Activated CD4-positive, alpha-beta T cell treated with anti-CD3 and anti-CD28 coated beads, Interleukin-2, Interleukin-6, amounts not matched to agents 100 ng/mL and 50 ng/mL, durations not matched to agents 16 hours and 8 hours (primary cell): ENCODE measurements around the gene PHF10.

Experiments
- DNase-seq: peaks from one replicate; pipeline ENCODE4 v3.0.0-alpha.2; 2020

The PHF10 gene

DNA sequence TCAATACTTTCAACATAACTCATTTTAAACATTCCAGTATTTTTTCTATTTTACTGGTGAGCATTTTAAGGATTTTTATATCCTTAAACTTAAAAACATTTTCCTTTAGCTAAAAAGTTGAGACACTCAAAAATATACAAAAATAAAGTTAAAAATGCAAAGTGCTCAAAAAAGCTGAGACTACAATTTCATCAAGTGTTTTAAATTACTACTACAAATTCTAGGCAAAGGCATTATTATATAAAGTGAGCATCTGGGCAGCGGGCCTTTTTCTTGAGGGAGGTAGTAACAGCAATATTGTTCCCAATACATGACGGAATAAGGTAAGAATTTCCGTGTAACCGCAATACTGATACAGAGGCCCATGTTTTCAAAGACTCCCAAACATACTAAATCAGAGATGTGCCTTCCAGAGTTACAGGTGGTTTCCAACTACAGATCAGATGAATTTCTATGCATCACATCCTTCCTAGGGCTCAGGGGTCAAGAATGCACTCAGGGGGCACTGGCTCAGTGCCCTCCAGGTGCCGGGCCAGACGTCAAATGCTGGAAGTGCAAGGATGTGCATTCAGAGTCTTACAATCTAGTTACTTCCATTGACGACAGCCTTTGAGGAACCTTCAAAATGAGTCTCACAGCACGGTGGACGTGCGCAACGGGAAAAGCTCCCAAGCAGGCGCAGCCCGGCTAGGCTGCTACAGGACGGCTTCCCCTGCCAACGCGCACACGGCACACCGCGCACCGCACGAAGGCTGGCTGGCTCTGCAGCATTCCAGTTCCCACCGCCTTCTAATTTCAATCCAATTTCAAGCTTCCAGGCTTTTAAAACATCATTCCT, 1.7 kb downstream of the PHF10 start:
- DNase-seq: peak; percentile 47

DNA sequence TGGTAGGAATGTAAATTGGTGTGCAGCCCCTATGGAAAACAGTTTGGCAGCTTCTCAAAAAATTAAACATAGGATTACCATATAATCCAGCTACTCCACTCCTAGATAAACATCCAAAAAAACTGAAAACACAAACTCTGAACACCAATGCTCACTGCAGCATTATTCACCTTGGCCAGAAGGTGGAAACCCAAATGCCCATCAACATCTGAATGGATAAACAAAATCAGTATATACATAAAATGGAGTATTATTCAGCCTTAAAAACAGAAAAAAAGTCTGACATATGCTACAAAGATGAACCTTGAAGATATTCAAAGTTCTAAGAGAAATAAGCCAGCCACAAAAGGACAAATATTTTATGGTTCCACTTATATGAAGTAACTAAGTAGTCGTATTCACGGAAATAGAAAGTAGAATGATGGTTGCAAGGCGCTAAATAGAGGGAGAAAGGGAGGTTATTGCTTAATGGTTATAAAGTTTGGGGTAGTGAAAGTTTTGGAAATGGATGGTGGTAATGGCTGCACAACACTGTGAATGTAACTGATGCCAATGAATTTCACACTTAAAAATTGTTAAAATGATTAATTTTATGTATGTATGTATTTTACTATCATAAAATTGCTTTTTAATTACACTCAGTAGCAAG, 4.0 kb downstream of the PHF10 start:
- DNase-seq: no peak

DNA sequence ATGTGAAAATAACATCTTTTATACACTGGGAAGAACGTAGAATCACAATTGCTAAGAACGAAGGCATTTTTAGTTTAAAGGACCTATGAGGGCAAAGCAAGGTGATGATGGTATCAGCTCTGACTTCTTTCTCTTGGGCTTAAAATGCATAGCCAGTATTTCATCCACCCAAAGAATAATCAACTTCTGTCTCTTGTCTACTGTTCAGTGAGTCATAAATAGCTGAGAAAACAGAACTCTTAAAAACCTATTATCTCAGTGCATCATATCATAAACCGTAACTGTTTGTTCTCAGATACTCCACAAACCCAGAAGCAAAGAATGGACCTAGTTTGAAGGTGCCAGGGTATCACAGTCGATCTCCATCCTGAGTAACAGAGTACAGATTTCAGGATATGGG, 5.2 kb downstream of the PHF10 start:
- no peak for DNase-seq

DNA sequence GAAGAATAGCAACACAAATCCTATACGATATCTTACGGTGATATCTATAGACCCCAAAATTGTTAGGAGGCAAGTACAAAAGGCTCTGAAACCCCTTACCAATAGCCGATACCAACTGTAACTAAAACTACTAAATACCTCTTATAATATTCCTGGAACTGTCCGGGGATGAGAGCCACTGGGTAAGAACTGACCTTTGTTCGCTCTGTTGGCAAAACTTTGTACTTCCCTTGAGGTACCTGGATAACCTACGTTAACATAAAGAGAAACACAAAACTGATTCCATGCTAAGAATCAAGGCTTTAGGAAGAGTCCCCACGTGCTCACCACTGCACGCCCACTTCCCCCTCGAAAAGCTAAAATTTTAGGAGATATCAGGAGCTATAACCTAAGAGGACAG, 9.7 kb downstream of the PHF10 start:
- DNase-seq: no peak

DNA sequence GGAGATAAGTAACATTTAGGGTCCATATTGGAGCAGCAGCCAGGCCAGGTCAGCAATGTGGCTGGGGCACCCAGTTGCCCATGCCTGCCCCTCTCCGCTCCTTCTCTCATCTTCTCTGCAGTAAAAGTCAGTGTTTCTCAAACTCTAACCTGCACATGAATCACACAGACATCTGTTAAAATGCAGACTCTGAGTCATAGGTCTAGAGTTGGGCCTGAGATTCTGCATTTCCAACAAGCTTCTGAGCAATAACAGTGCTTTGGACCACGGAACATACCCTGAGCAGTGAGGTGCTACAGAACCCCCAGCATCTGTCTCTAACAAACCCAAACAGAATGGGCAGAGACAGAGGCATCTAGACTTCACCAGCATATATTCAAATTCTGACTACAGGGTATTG, 10.1 kb downstream of the PHF10 start:
- no peak for DNase-seq

DNA sequence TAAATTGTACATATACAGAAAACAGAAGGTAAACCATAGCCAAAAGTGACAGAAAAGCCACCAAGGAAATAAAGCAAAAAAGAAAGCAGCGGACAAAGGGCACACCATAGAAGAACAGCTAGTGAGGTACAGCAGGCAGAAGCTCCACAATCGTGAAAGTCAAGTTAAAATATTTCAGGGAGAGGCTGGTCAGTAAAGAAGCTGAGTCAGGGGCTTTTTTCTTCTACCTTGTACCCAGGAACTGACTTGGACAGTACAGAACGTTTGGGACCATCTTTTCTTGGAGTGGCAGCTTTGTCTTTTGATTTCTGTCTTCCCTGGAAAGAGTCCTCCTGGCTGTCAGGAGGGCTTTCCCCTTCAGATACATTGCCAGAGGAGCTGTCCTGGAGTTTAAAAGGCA, 14.3 kb downstream of the PHF10 start:
- no peak for DNase-seq

DNA sequence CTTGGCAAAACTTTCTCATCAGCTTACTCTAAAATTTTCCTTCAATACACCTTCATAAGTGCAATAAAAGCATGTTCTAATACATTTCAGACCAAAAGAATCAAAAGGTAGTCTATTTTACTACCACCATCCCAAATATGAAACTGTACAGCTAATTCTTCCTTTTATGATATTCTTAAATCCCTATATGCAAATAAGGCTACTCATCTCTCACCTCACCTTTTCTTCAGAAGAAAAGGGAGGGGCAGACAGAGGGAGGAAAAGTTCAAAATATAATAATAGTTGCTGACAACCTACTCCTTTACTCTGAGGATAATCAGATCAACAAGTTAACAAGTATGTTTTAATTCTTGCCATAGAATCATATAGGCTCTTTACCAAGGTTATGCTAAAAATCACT, 15.0 kb downstream of the PHF10 start:
- no peak for DNase-seq

DNA sequence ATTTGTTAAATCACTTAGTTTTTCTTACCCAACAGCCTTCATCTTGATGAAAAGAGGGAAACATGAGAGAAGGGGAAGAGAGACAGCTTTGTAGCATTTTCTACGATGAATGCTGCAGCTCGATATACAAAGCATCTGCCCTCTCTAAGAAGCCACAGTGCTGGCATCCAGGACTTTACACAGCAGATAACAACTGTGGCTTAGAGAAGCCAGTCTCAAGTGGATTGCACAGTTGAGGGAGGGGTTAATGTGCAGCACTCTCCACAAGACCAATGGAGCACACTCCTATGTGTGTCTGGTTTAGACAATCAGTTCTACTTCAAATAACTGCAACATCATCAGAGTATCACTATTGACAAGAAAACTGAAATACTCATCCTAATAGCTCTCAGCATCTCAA, 16.5 kb downstream of the PHF10 start:
- DNase-seq: no peak

DNA sequence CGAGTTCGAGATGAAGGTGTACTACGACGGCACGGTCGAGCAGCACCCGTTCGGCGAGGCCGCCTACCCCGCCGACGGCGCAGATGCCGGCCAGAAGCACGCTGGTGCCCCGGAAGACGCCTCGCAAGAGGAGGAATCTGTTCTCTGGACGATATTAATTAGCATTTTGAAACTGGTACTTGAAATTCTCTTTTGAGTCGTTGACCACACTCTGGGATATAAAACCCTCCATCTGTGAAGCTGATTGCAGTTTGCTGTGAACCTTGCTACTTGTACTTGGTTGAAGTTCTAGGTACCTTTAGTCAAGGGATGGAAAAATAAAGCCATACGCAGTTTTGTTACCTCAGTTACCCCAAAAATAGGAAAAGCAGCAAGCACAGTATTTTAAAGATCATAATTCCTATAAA, 21.5 kb downstream of the PHF10 start:
- DNase-seq: no peak

DNA sequence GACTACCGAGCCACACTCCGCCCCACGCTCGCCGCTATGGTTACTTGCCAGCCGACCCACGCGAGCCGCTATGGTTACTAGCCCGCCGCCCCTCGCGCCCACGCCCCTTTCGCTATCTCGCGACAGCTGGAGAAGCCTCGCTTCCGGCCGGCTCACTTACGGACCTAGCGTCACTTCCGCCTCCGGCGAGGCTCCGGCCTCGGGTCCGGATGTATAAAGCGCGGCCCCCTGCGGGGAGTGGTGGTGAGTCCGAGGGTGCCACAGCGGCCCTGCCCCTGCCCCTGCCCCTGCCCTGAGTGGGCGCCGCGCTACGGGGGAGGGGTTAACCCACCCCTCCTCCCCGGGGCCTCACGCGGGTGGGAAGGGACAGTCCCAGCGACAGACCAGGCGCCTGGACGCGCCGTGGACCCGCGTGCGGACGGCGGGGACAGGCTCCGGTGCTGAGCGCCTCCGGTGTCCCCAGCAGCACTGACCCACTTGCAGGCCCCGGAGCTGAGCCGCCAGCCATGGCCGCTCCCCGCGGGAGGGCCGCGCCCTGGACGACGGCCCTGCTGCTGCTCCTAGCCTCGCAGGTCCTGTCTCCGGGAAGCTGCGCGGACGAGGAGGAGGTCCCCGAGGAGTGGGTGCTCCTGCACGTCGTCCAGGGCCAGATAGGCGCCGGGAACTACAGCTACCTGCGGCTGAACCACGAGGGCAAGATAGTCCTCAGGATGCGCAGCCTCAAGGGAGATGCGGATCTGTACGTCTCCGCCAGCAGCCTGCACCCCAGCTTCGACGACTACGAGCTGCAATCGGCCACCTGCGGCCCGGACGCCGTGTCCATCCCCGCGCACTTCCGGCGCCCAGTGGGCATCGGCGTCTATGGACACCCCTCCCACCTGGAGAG, 22.1 kb downstream of the PHF10 start, which contains the start of the genes C6orf120 and WDR27:
TSS of gene C6orf120 (plus strand) at position 173 of the 886 bp plus-strand sequence. CDS start at position 507, 334 bp downstream.
TSS of gene WDR27 (minus strand) at position 76 of the 886 bp plus-strand sequence. CDS start 13,024 bp downstream, outside the sequence.
- peak; percentile 98 for DNase-seq

DNA sequence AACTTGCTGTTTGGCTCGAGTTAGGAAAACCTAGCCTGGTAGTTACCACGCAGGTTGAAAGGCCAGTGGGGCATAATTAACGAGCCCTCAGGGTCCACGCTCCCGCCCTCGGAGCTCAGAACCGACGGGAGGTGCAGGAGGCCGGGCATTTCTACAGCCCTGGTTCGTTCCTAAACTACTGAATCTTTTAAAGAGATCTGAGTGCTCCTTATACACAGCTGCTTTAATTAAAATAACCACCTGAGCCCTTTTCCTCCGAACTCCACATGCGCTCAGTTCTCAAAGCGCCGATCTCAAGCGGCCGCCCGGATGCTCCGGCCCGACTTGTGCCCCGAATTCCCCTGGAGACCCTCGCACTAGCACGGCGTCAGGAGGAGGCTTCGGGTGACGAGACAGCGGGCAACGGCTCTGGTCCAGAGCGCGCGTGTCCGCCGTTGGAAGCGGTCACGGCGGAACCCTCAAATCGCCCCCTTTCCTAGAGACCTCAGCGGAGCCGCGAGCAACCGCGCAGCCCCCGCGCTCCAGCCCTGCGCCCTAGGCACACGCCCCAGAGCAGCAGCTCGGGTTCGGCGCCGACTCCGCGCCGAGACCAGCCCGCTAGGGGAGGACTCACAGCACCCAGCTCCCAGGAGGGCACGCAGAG, 22.9 kb downstream of the PHF10 start:
- DNase-seq: peak; percentile 29

DNA sequence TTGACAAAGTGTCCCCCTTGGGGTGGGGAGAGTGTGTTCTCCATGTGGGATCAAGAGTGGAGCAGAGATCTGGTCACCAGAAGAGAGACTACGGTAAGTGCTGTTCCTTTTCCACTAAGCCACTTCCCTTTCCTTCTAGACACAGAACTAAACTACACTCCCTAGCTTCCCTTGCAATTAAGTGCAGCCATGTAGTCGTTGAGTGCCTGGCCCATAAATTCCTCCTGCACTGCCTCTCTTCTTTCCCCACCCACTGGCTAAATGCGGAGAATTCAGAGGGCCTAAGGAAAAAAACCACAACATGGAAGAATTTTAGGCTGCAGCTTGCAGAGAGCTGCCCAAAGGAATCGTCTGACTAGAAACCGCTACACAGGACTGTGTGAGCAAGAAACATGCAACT, 24.0 kb downstream of the PHF10 start:
- DNase-seq: no peak

DNA sequence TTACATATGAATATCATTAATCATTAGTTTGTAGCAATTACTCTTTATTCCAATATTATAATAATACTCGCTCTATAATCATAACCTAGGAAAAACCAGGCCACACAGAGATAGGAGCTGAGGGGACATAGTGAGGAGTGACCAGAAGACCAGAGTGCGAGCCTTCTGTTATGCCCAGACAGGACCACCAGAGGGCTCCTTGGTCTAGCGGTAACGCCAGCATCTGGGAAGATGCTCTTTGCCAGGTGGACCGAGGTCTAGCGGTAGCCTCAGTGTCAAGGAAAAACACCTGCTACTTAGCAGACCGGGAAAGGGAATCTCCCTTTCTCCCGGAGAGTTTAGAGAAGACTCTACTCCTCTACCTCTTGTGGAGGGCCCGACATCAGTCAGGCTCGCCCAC, 27.2 kb downstream of the PHF10 start:
- DNase-seq: peak; percentile 17

DNA sequence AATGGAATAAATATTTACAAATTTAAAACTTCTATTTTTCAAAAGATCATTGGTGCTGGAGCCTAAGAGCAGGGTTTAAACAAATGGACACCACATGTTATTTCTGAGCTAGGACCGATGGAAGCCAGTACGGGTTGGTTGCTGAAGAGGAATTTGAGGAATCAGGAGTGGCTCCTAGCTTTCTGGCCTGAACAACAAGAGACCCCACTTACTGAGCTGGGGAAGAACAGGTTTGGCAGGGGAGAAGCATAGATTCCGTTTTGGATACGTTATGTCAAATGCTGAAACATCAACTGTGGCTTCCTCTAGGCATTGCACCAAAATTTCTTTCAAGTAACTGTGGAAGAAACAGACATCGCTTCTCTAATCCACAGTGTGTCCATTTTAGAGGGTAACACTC, 29.2 kb downstream of the PHF10 start:
- no peak for DNase-seq

DNA sequence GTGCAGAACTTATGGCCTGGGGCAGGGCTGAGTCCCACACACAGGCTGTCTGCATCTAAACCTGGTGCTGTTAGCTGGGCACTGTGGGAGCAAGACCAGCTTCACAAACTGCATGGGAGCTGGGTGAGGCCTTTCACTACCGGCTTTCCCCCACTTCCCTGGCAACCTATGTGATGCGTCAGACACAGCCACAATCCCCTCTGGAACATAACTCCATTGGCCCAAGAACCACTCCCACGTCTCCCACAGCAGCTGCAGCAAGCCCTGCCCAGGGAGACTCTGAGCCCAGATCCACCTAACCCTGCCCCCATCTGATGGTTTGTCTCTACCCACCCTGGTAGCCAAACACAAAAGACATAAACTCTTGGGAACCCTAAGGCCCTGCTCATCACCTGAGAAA, 31.8 kb downstream of the PHF10 start:
- no peak for DNase-seq

DNA sequence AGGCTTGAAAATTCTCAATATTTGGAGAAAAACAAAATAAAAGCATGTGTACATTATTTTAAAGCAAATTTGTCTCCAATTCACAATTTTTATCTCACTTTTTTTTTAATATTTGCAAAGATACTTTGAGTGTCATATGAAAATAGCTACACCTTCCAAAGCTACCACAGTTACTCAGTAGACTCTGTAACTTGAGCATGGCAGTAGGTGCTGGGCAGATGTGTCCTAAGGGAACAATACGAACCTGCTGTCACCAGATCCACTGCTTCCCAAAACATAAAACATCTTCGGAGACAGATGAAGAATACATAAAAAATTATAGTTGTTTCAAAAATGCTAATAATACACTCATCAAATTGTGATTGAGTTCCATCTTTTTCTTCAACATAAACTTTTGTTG, 33.0 kb downstream of the PHF10 start:
- no peak for DNase-seq

DNA sequence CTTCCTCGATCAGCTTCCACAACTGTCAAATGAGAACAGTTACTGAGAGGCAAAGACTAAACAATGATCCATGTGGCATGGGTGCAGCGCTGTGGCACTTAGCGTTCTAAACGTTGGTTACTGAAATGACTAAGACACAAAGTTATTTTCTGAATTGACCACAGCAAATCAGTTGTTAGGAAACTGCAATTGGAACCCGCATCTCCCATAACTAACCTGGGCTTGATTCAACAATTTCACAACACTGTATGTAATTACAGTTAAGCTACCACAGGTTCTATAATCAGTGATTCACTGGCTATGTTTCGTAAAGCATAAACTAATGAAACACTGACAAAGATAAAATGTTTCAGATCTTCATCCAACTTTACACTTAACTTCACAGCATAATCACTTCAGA, 35.0 kb downstream of the PHF10 start:
- peak; percentile 19 for DNase-seq

DNA sequence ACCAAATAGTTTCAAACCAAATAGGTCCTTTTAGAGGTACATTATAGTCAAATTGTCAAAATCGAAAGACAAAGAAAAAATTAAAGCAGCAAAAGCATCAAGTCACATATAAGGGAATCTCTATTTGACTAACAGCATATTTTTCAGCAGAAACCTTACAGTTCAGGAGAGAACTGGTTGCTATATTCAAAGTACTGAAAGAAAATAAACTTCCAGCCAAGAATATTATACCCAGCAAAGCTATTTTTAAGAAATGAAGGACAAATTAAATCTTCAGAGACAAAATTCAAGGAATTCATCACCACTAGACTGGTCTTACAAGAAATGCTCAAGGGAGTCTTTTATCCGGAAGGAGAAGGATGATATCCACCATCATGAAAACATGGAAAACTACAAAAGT, 38.4 kb downstream of the PHF10 start:
- no peak for DNase-seq

DNA sequence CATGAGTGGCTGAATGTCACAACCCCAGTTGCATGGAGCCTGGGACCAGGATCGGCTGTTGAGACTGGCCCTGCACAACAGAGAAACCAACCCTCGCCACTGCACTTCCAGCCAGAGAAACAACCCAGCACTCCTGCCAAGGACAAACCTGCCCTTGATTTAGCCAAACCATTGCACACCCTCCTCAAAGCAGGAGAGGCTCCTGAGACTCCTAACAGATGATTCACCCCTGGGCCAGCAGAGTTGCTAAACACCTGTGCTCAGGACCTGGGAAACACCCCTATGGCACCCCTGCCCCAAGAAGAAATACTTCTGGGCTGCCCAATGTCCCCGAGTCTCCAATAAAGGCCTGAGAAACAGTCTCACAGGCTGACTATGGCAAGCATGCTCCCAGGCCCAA, 40.2 kb downstream of the PHF10 start:
- DNase-seq: no peak

DNA sequence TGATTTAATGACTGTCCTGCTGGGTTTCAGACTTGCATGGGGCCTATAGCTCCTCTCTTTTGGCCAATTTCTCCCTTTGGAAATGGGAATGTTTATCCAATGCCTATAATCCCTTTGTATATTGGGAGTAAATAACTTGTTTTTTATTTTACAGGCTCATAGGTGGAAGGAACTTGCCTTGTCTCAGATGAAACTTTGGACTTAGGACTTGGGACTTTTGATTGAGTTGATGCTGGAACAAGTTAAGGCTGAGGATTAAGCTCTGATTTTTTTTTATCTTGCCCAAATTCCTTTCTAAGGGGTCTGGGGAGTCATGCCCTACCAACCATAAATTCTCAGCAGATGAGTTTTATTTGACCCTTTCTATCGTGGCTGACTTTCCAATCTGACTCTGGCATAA, 46.0 kb downstream of the PHF10 start:
- no peak for DNase-seq

DNA sequence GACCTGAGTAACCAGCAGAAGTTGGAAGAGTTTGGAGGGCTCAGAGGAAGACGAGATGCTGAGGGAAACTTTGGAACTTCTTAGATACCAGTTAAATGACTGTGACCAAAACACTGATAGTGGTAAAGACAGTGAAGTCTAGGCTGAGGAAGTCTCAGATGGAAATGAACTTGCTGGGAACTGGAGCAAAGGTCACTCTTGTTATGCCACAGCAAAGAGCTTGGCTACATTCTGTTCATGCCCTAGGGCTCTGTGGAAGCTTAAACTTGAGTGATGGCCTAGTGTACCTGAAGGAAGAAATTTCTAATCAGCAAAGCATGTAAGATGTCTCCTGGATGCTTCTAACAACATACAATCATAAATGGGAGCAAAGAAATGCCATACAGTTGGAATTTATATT, 47.2 kb downstream of the PHF10 start:
- no peak for DNase-seq

DNA sequence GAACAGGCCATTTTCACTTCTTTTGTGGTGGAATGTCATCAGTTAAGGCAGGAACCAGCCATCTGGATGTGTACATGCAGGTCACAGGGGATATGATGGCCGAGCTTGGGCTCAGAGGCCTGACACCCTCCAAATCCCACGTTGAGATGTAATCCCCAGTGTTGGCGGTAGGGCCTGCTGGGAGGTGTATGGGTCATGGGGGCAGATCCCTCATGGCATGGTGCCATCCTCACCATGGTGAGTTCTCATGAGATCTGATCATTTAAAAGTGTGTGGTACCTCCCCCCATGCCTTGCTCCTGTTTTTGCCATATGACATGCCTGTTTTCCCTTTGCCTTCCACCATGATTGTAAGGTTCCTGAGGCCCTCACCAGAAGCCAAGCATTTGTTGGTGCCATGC, 49.3 kb downstream of the PHF10 start:
- no peak for DNase-seq

DNA sequence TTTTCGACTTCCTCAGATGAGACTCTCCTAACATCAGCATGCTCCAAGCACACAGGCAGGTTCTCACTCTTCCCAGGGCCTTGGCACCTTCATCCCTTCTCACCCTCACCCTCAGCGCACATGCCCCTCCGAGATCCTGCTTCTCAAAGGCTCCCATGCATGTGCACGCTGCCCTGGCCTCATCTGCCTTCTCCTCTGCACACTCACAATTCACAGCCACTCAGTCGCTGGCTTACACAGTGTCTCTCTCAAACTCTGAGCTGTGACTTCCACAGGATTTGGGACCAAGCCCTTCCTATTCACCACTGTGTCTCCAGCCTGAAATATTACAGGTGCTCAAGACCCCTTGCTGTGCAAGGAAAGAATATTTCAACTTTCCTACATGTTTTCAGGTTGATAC, 52.7 kb downstream of the PHF10 start:
- DNase-seq: no peak
